ENCODE measurements around the gene LYAR. TPM values are rescaled to one million over a fixed set of nuclear protein-coding genes. Genes with fewer than 3 reads are reported as not detected.
"Not testable (repeated sequence)": the region's sequence is repeated elsewhere in the genome, so short reads cannot be mapped to it uniquely, and the experiment has no call there.

The LYAR gene
- total RNA-seq, 2 experiments from 2014 or later, result 97.6 to 106 TPM

DNA sequence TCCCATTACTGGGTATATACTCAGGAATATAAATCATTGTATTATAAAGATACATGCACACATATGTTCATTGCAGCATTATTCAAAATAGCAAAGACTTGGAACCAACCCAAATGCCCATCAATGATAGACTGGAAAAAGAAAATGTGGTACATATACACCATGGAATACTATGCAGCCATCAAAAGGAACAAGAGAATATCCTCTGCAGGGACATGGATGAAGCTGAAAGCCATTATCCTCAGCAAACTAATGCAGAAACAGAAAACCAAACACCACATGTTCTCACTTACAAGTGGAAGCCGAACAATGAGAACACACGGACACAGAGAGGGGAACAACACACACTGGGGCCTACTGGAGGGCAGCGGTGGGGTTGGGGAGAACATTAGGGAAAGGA, 32.2 kb downstream of the LYAR start:
- DNase-seq, H3K27me3 Mint-ChIP-seq, H3K4me1 Mint-ChIP-seq, H3K27ac Mint-ChIP-seq, H3K4me3 Mint-ChIP-seq, H3K9me3 Mint-ChIP-seq, H3K36me3 Mint-ChIP-seq: not testable (repeated sequence)

DNA sequence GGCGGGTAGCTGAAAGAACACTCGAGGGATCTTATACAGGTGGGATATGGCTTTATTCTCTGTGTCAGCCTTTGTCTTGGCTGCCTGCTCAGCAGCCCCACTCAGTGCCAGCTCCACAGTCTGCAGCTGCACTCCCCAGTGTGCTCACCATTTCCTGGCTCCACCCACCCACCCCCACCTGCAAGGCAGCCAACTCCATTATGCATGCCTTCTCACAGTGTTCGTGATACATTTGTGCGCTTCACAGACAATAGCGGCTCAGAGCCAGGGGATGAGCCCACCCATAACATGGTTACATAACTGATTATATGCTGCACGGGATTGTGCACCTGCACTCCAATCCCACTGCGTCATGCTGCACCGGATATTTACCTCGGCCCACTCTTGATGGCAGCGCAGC, 33.2 kb downstream of the LYAR start:
- no peaks in the 10 kb centered on the region for H3K27me3 Mint-ChIP-seq
- no peak for DNase-seq
- H3K9me3 Mint-ChIP-seq, result no peaks in the 10 kb centered on the region

GRCh38 chr4:4254666-4255065, 35.3 kb downstream of the LYAR start:
- Mint-ChIP-seq H3K27ac (no peak overlapping the region), H3K4me1 (peaks cover 3% of the 10 kb centered on the region), H3K4me3 (no peak overlapping the region), H3K36me3 (no peaks in the 10 kb centered on the region), H3K9me3 (no peaks in the 10 kb centered on the region), H3K27me3 (no peaks in the 10 kb centered on the region)
- DNase-seq, result no peak

More for the DNA sequence above, 33.2 kb downstream of the LYAR start:
- no peak overlapping the region for H3K4me3 Mint-ChIP-seq
- H3K4me1 Mint-ChIP-seq, result peaks cover 3% of the 10 kb centered on the region
- H3K27ac Mint-ChIP-seq, result no peak overlapping the region
- H3K36me3 Mint-ChIP-seq, result no peaks in the 10 kb centered on the region

- H3K27ac Mint-ChIP-seq, result no peak overlapping the region
- H3K36me3 Mint-ChIP-seq, result no peaks in the 10 kb centered on the region
- peaks cover 3% of the 10 kb centered on the region for H3K4me1 Mint-ChIP-seq
- H3K9me3 Mint-ChIP-seq, result no peaks in the 10 kb centered on the region
- no peak overlapping the region for H3K4me3 Mint-ChIP-seq
- H3K27me3 Mint-ChIP-seq, result no peaks in the 10 kb centered on the region
- DNase-seq, result no peak
Measured at GRCh38 chr4:4254199-4254598, 35.8 kb downstream of the LYAR start.

DNA sequence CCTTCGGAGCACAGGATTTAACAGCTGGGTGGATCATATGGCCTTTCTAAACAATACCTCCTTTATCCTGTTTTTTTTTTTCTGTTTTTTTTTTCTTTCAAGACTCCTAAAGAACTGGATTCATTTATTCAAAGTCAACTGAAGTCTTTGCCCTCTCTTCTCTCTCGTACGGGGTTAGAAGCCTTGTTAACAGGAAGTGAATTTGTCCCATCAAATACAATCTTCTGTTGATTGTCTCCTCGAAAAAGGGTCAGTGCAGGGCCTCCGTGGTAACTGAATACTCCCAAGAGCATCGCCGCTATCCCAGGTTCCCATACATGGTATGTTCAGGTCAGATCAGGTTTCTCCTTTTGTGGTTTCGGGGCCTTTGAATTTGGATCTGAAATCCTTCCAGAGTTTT, 40.1 kb downstream of the LYAR start:
- H3K4me1 Mint-ChIP-seq, result peaks cover 14% of the 10 kb centered on the region
- H3K27me3 Mint-ChIP-seq, result no peaks in the 10 kb centered on the region
- no peak overlapping the region for H3K27ac Mint-ChIP-seq
- H3K36me3 Mint-ChIP-seq, result peaks cover 7% of the 10 kb centered on the region
- no peak overlapping the region for H3K4me3 Mint-ChIP-seq
- no peaks in the 10 kb centered on the region for H3K9me3 Mint-ChIP-seq
- DNase-seq, result no peak

DNA sequence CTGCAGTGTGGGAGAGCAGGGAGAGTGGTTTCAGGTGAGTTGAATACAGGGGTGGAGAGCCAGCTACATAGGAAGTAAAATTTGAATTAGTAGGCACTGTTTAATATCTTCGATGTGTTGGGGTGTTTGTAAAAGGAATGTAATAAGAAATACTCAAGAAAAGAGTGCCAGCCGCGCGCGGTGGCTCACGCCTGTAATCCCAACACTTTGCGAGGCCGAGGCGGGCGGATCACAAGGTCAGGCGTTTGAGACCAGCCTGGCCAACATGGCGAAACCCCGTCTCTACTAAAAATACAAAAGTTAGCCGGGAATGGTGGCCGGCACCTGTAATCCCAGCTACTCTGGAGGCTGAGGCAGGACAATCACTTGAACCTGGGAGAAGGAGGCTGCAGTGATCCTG, 40.6 kb downstream of the LYAR start:
- H3K9me3 Mint-ChIP-seq, DNase-seq, H3K4me3 Mint-ChIP-seq, H3K27me3 Mint-ChIP-seq, H3K36me3 Mint-ChIP-seq: not testable (repeated sequence)
- peaks cover 16% of the 10 kb centered on the region for H3K4me1 Mint-ChIP-seq
- peak overlapping the region; percentile 97 for H3K27ac Mint-ChIP-seq

- Mint-ChIP-seq H3K9me3 (no peaks in the 10 kb centered on the region), H3K36me3 (peaks cover 7% of the 10 kb centered on the region), H3K4me1 (peaks cover 16% of the 10 kb centered on the region), H3K27ac (peak overlapping the region; percentile 97), H3K27me3 (no peaks in the 10 kb centered on the region), H3K4me3 (peak overlapping the region; percentile 95)
- DNase-seq, result no peak
Measured at GRCh38 chr4:4248885-4249203, 41.1 kb downstream of the LYAR start.

GRCh38 chr4:4248029-4248884, 41.7 kb downstream of the LYAR start, which contains the start of gene TMEM128:
TMEM128 (minus strand) TSS chr4:4248223; CDS start chr4:4248202, 21 bp downstream.
- peak within 1 kb of the TSS; percentile 97 for H3K27ac Mint-ChIP-seq
- no peaks in the 10 kb centered on the region for H3K9me3 Mint-ChIP-seq
- peaks cover 12% of the 10 kb centered on the region for H3K36me3 Mint-ChIP-seq
- no peaks in the 10 kb centered on the region for H3K27me3 Mint-ChIP-seq
- H3K4me1 Mint-ChIP-seq, result peaks cover 16% of the 10 kb centered on the region
- H3K4me3 Mint-ChIP-seq, result peak within 1 kb of the TSS; percentile 95
- peak; percentile 91 for DNase-seq

DNA sequence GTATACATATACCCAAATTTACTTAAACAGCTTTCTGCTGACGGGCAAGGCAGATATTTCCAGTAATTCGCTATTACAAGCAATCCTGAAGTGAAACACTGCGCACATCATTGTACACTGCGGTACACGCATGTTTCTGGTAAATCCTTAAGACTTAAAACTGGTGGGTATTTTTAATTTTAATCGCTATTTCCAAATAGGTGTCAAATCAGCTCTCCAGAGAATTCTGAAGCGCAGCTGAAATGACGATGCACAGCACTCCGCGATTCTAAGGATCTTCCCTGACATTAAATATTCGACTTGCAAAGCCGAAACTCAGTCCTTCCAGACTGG, 42.3 kb downstream of the LYAR start:
- DNase-seq, result no peak
- Mint-ChIP-seq H3K36me3 (peaks cover 12% of the 10 kb centered on the region), H3K4me3 (peak overlapping the region; percentile 95)

GRCh38 chr4:4245172-4245571, 44.8 kb downstream of the LYAR start:
- peaks cover 14% of the 10 kb centered on the region for H3K36me3 Mint-ChIP-seq
- H3K27ac Mint-ChIP-seq, result no peak overlapping the region
- DNase-seq, result no peak
- no peaks in the 10 kb centered on the region for H3K9me3 Mint-ChIP-seq
- no peaks in the 10 kb centered on the region for H3K27me3 Mint-ChIP-seq
- no peak overlapping the region for H3K4me3 Mint-ChIP-seq
- peaks cover 13% of the 10 kb centered on the region for H3K4me1 Mint-ChIP-seq

More for the DNA sequence above, 42.3 kb downstream of the LYAR start:
- no peaks in the 10 kb centered on the region for H3K27me3 Mint-ChIP-seq
- peak overlapping the region; percentile 97 for H3K27ac Mint-ChIP-seq
- H3K9me3 Mint-ChIP-seq, result no peaks in the 10 kb centered on the region
- H3K4me1 Mint-ChIP-seq, result peaks cover 13% of the 10 kb centered on the region

GRCh38 chr4:4239551-4239950, 50.4 kb downstream of the LYAR start:
- not testable (repeated sequence) for H3K4me1 Mint-ChIP-seq, H3K27ac Mint-ChIP-seq, H3K9me3 Mint-ChIP-seq, DNase-seq, H3K27me3 Mint-ChIP-seq, H3K4me3 Mint-ChIP-seq
- H3K36me3 Mint-ChIP-seq, result peaks cover 18% of the 10 kb centered on the region

DNA sequence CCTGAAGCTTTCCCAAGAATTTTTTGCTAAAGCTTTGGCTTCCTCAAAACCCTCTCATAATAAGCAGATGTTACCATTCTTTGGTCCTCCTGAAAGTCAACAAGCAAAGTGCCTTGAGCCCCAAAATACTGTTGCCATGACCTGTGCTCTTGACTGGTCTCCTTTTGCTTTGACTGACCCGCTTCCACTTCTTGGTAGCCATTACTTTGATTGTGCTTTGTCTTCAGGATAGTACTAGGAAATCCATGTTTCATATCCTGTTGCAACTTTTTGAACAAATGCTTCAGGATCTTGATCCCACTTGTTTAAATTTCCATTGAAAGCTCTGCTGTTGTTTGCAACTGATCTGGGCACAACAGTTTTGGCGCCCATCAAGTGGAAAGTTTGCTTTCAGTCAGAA, 56.3 kb downstream of the LYAR start:
- Mint-ChIP-seq H3K36me3 (peaks cover 11% of the 10 kb centered on the region), H3K27me3 (peaks cover 14% of the 10 kb centered on the region), H3K4me3 (no peak overlapping the region), H3K27ac (no peak overlapping the region), H3K9me3 (peaks cover 13% of the 10 kb centered on the region), H3K4me1 (no peaks in the 10 kb centered on the region)
- no peak for DNase-seq

DNA sequence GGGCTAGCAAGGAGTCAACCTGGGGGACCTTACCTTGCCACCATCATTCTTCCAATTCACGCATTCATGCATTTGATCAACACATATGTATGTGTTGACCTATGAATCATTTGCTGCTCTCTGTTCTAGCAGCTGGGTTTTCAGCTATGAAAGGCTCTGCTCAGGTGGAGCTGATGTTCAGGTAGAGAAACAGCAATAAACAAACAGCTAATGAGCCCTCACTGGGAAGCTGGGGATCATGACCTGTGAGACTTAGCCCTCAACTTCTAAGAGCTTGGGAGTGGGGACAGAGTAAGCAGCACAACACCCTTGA, 61.6 kb downstream of the LYAR start:
- Mint-ChIP-seq H3K9me3 (peaks cover 5% of the 10 kb centered on the region), H3K27ac (no peak overlapping the region), H3K4me1 (peaks cover 5% of the 10 kb centered on the region), H3K4me3 (no peak overlapping the region), H3K27me3 (peaks cover 63% of the 10 kb centered on the region), H3K36me3 (peaks cover 6% of the 10 kb centered on the region)
- DNase-seq, result no peak

- Mint-ChIP-seq H3K27ac (no peak overlapping the region), H3K27me3 (peaks cover 67% of the 10 kb centered on the region)
Measured at GRCh38 chr4:4227510-4228355, 62.2 kb downstream of the LYAR start.

GRCh38 chr4:4226606-4227438, 63.1 kb downstream of the LYAR start, which contains the start of gene OTOP1:
OTOP1 (minus strand) TSS chr4:4226929; CDS start chr4:4226864, 65 bp downstream.
- Mint-ChIP-seq H3K4me1 (peaks cover 5% of the 10 kb centered on the region), H3K9me3 (no peaks in the 10 kb centered on the region), H3K4me3 (peak within 1 kb of the TSS; percentile 35), H3K36me3 (peaks cover 6% of the 10 kb centered on the region), H3K27me3 (peaks cover 76% of the 10 kb centered on the region), H3K27ac (no peak within 1 kb of the TSS)
- no peak for DNase-seq

More at GRCh38 chr4:4227510-4228355, 62.2 kb downstream of the LYAR start:
- Mint-ChIP-seq H3K4me3 (no peak overlapping the region), H3K36me3 (peaks cover 6% of the 10 kb centered on the region), H3K9me3 (peaks cover under 1% of the 10 kb centered on the region), H3K4me1 (peaks cover 5% of the 10 kb centered on the region)
- DNase-seq, result no peak
